Naive thymus-derived CD8-positive, alpha-beta T cell (primary cell): ENCODE measurements around the gene MAP3K2. TPM values are rescaled to one million over a fixed set of nuclear protein-coding genes. Genes with fewer than 3 reads are reported as not detected.

Experiments
- ATAC-seq, 2 donors: fragments of 150-1000 bp; cut with Tn5 transposase in 1 of 2; sonication (Bioruptor Pico), chemical (Tn5 transposase) in 1 of 2; 1 replicate in 1 of 2; 2 replicates in 1 of 2; pipeline ENCODE4 v1.10.0; 2021; ENCODE audit warnings: mild to moderate bottlenecking in 2 of 2, moderate library complexity in 2 of 2
- POLR2A ChIA-PET: fragments of 350-600 bp; sonication (Branson Sonifier 250); formaldehyde crosslinking; loops from one replicate; lab custom pipeline; 2021; ENCODE audit warnings: antibody characterized with exemption; lab: Charles Lee
- DNase-seq, 10 donors: peaks; one replicate each; pipeline versions ENCODE4 v3.0.0 to v3.0.0-alpha.2; 2020 to 2022
- H3K27ac Mint-ChIP-seq, 10 donors: one replicate each; pipeline ENCODE4 v1.8.0; 2020 to 2022; ENCODE audit warnings: mild to moderate bottlenecking in 10 of 10, mixed read lengths in 10 of 10, moderate library complexity in 4 of 10, inconsistent platforms in 1 of 10
- H3K27me3 Mint-ChIP-seq, 5 donors: one replicate each; pipeline ENCODE4 v1.8.0; 2021 to 2022; ENCODE audit warnings: mixed read lengths in 5 of 5
- H3K36me3 Mint-ChIP-seq, 3 donors: one replicate each; pipeline ENCODE4 v1.8.0; 2020 to 2022; ENCODE audit warnings: mixed read lengths in 3 of 3, mild to moderate bottlenecking in 2 of 3, inconsistent platforms in 1 of 3
- H3K4me1 Mint-ChIP-seq, 4 donors: one replicate each; pipeline ENCODE4 v1.8.0; 2021 to 2022; ENCODE audit warnings: mixed read lengths in 4 of 4
- H3K4me3 Mint-ChIP-seq, 10 donors: one replicate each; pipeline ENCODE4 v1.8.0; 2020 to 2022; ENCODE audit warnings: mild to moderate bottlenecking in 10 of 10, mixed read lengths in 10 of 10, moderate library complexity in 6 of 10, inconsistent platforms in 1 of 10
- H3K9me3 Mint-ChIP-seq, 9 donors: one replicate each; pipeline ENCODE4 v1.8.0; 2020 to 2022; ENCODE audit warnings: mixed read lengths in 9 of 9, mild to moderate bottlenecking in 3 of 9, inconsistent platforms in 1 of 9, moderate library complexity in 1 of 9
- polyA plus RNA-seq, 3 donors: library from polyadenylated mRNA; unstranded; fragments of 300-500 nt; fragmentation: Illumina TruSeq; gene quantifications; one replicate each; pipeline ENCODE4 v1.2.3, GENCODE V29; 2021
- total RNA-seq, 8 experiments: library from RNA in 2 of 8; stranded (reverse) in 2 of 8; gene quantifications; one replicate each; pipeline ENCODE4 v1.2.3 and lab custom pipeline; 2021 to 2026

Gene MAP3K2
- total and polyA plus RNA-seq, 5 experiments from 2014 or later: 36.0 to 80.6 (median 51.9) TPM

GRCh38 chr2:127400897-127401756, 13.4 kb upstream of the MAP3K2 start:
- Mint-ChIP-seq H3K4me3 (no peak overlapping the region), H3K27ac (no peak overlapping the region), H3K36me3 (peaks cover 0 to 5% (median 2%) of the 10 kb centered on the region in 3 donors), H3K9me3 (no peaks in the 10 kb centered on the region), H3K27me3 (peaks cover 0 to 11% (median 0%) of the 10 kb centered on the region in 5 donors), H3K4me1 (peaks cover 0 to 13% (median 0%) of the 10 kb centered on the region in 4 donors)
- DNase-seq: no peak
- POLR2A ChIA-PET: no interaction called here
- no peak for ATAC-seq

GRCh38 chr2:127400533-127400896, 12.7 kb upstream of the MAP3K2 start:
- Mint-ChIP-seq H3K27ac (no peak overlapping the region), H3K27me3 (peaks cover 0 to 11% (median 0%) of the 10 kb centered on the region in 5 donors), H3K4me1 (peaks cover 0 to 13% (median 0%) of the 10 kb centered on the region in 4 donors), H3K4me3 (no peak overlapping the region), H3K9me3 (no peaks in the 10 kb centered on the region), H3K36me3 (peaks cover 0 to 5% (median 2%) of the 10 kb centered on the region in 3 donors)
- POLR2A ChIA-PET: no interaction called here
- DNase-seq (no peak), ATAC-seq (no peak)

- Mint-ChIP-seq H3K36me3 (peaks cover 0 to 5% (median 2%) of the 10 kb centered on the region in 3 donors), H3K27ac (peak overlapping the region in 1 of 10 donors; percentile 19), H3K4me3 (no peak overlapping the region), H3K9me3 (no peaks in the 10 kb centered on the region), H3K4me1 (peaks cover 0 to 5% (median 0%) of the 10 kb centered on the region in 4 donors), H3K27me3 (peaks cover 0 to 1% (median 0%) of the 10 kb centered on the region in 5 donors)
- ATAC-seq (peak in 1 of 2 donors; percentile 42), DNase-seq (no peak)
- POLR2A ChIA-PET: no interaction called here
Measured at GRCh38 chr2:127398239-127398590, 10.4 kb upstream of the MAP3K2 start.

GRCh38 chr2:127397568-127398238, 9.9 kb upstream of the MAP3K2 start:
- DNase-seq: no peak
- Mint-ChIP-seq H3K4me1 (peaks cover 0 to 5% (median 0%) of the 10 kb centered on the region in 4 donors), H3K27ac (no peak overlapping the region), H3K4me3 (no peak overlapping the region), H3K27me3 (no peaks in the 10 kb centered on the region), H3K36me3 (peaks cover 0 to 5% (median 2%) of the 10 kb centered on the region in 3 donors), H3K9me3 (no peaks in the 10 kb centered on the region)
- ATAC-seq: no peak
- POLR2A ChIA-PET: no interaction called here

GRCh38 chr2:127394492-127394891, 6.7 kb upstream of the MAP3K2 start:
- POLR2A ChIA-PET: no interaction called here
- no peaks in the 10 kb centered on the region for H3K27me3 Mint-ChIP-seq
- H3K27ac Mint-ChIP-seq: no peak overlapping the region
- H3K36me3 Mint-ChIP-seq: peaks cover 0 to 5% (median 2%) of the 10 kb centered on the region in 3 donors
- no peak overlapping the region for H3K4me3 Mint-ChIP-seq
- H3K4me1 Mint-ChIP-seq: peaks cover 8 to 30% (median 14%) of the 10 kb centered on the region in 4 donors
- DNase-seq (no peak), ATAC-seq (no peak)
- H3K9me3 Mint-ChIP-seq: no peaks in the 10 kb centered on the region

GRCh38 chr2:127392828-127393578, 5.2 kb upstream of the MAP3K2 start:
- Mint-ChIP-seq H3K27me3 (no peaks in the 10 kb centered on the region), H3K36me3 (peaks cover 0 to 5% (median 2%) of the 10 kb centered on the region in 3 donors), H3K27ac (peak overlapping the region in 1 of 10 donors; percentile 42), H3K4me3 (no peak overlapping the region), H3K9me3 (no peaks in the 10 kb centered on the region), H3K4me1 (peaks cover 17 to 40% (median 28%) of the 10 kb centered on the region in 4 donors)
- DNase-seq: no peak
- POLR2A ChIA-PET: no interaction called here
- no peak for ATAC-seq

- H3K4me1 Mint-ChIP-seq: peaks cover 18 to 40% (median 28%) of the 10 kb centered on the region in 4 donors
- H3K9me3 Mint-ChIP-seq: peaks cover 0 to under 1% (median 0%) of the 10 kb centered on the region in 9 donors
- POLR2A ChIA-PET: no interaction called here
- no peak for DNase-seq
- H3K27ac Mint-ChIP-seq: peak overlapping the region in 3 of 10 donors; percentile 42 to 63 (median 44)
- peaks cover 0 to 2% (median under 1%) of the 10 kb centered on the region in 3 donors for H3K36me3 Mint-ChIP-seq
- no peak for ATAC-seq
- no peaks in the 10 kb centered on the region for H3K27me3 Mint-ChIP-seq
- H3K4me3 Mint-ChIP-seq: no peak overlapping the region
Measured at GRCh38 chr2:127392133-127392827, 4.5 kb upstream of the MAP3K2 start.

GRCh38 chr2:127389778-127390435, 2.1 kb upstream of the MAP3K2 start:
- DNase-seq (peak in 5 of 10 donors; percentile 8 to 64 (median 52)), ATAC-seq (peak; percentile 4 to 11)
- Mint-ChIP-seq H3K27me3 (no peaks in the 10 kb centered on the region), H3K36me3 (peaks cover 0 to 2% (median under 1%) of the 10 kb centered on the region in 3 donors), H3K27ac (peak overlapping the region; percentile 98 to 100 (median 99)), H3K4me1 (peaks cover 29 to 61% (median 49%) of the 10 kb centered on the region in 4 donors), H3K4me3 (peak overlapping the region in 9 of 10 donors; percentile 57 to 91 (median 74)), H3K9me3 (peaks cover 0 to 2% (median 0%) of the 10 kb centered on the region in 9 donors)
- POLR2A ChIA-PET: interaction anchor here (0.6 to 1.9 kb wide), 3 partner anchors 17 to 26 kb away, joined by 3 to 8 read pairs (median 3); no protein-coding TSS in a partner anchor

- Mint-ChIP-seq H3K4me3 (peak overlapping the region; percentile 81 to 93 (median 90)), H3K27ac (peak overlapping the region; percentile 98 to 100 (median 99)), H3K9me3 (peaks cover 0 to 2% (median 0%) of the 10 kb centered on the region in 9 donors), H3K36me3 (peaks cover 0 to 6% (median 5%) of the 10 kb centered on the region in 3 donors), H3K4me1 (peaks cover 32 to 70% (median 58%) of the 10 kb centered on the region in 4 donors), H3K27me3 (no peaks in the 10 kb centered on the region)
- no peak for DNase-seq
- ATAC-seq: peak; percentile 14 to 16
- POLR2A ChIA-PET: interaction anchor here (0.6 to 1.5 kb wide), 8 partner anchors 12 to 138 kb away, joined by 3 to 13 read pairs (median 4); partner anchors contain the start of genes ERCC3 and IWS1
Measured at GRCh38 chr2:127388423-127389164, 819 bp upstream of the MAP3K2 start.

GRCh38 chr2:127386764-127387654, 766 bp downstream of the MAP3K2 start:
- Mint-ChIP-seq H3K27ac (peak overlapping the region; percentile 71 to 98 (median 94)), H3K9me3 (peaks cover 0 to 2% (median 0%) of the 10 kb centered on the region in 9 donors), H3K4me1 (peaks cover 41 to 82% (median 70%) of the 10 kb centered on the region in 4 donors), H3K36me3 (peaks cover 0 to 8% (median 8%) of the 10 kb centered on the region in 3 donors), H3K4me3 (peak overlapping the region; percentile 86 to 95 (median 90)), H3K27me3 (no peaks in the 10 kb centered on the region)
- ATAC-seq: peak; percentile 67 to 72
- POLR2A ChIA-PET: interaction anchor here (0.6 to 1.1 kb wide), 6 partner anchors 8 to 141 kb away, joined by 3 to 5 read pairs (median 4); no protein-coding TSS in a partner anchor
- peak; percentile 72 to 93 (median 84) for DNase-seq
